HepG2 (cell line): ENCODE results near the gene CENPB. TPM values are rescaled to one million over a fixed set of nuclear protein-coding genes. Genes with fewer than 3 reads are reported as not detected.
A peak's percentile ranks its signal among the peaks of the same experiment; 100 is the strongest.

Source experiments
- HDAC1 ChIP-seq: sonication (generic); formaldehyde crosslinking; IDR thresholded peaks from 2 replicates; pipeline ENCODE4 v1.5.1; 2020; ENCODE audit warnings: mild to moderate bottlenecking, missing genetic modification reagents
- JARID2 ChIP-seq: sonication (generic); formaldehyde crosslinking; IDR thresholded peaks from 2 replicates; pipeline ENCODE4 v1.8.1; 2023; ENCODE audit warnings: missing genetic modification reagents, inconsistent platforms; ENCODE audit not compliant: insufficient replicate concordance
- NKX3-1 ChIP-seq: sonication (generic); formaldehyde crosslinking; IDR thresholded peaks from 2 replicates; pipeline ENCODE4 v1.5.0; 2020; ENCODE audit warnings: missing genetic modification reagents
- PRPF4 ChIP-seq: fragments of 200-400 bp; formaldehyde crosslinking; IDR thresholded peaks from 2 replicates; pipeline ENCODE4 v1.6.1; 2016; ENCODE audit warnings: low read length, low read depth; ENCODE audit not compliant: poor library complexity, severe bottlenecking
- SSRP1 ChIP-seq: IDR thresholded peaks from 2 replicates; pipeline ENCODE4 v1.6.1; 2016; ENCODE audit warnings: control low read depth
- TBL1XR1 ChIP-seq: fragments of 150-350 bp; IDR thresholded peaks from 2 replicates; pipeline ENCODE4 v1.6.1; 2014; ENCODE audit warnings: borderline replicate concordance, low read length; ENCODE audit not compliant: partially characterized antibody
- TMF1 ChIP-seq: sonication (generic); formaldehyde crosslinking; IDR thresholded peaks from 2 replicates; pipeline ENCODE4 v1.8.1; 2022; ENCODE audit warnings: low read depth, missing genetic modification reagents
- YEATS4 ChIP-seq: sonication (generic); formaldehyde crosslinking; IDR thresholded peaks from 2 replicates; pipeline ENCODE4 v1.4.0; 2020; ENCODE audit warnings: missing genetic modification reagents, borderline replicate concordance
- ZBTB7B ChIP-seq: sonication (generic); formaldehyde crosslinking; IDR thresholded peaks from 2 replicates; pipeline ENCODE4 v1.4.0; 2020; ENCODE audit warnings: missing genetic modification reagents
- ZFP62 ChIP-seq: sonication (generic); formaldehyde crosslinking; IDR thresholded peaks from 2 replicates; pipeline ENCODE4 v1.4.0; 2020; ENCODE audit warnings: missing genetic modification reagents
- ZFYVE20 ChIP-seq: sonication (generic); formaldehyde crosslinking; IDR thresholded peaks from 2 replicates; pipeline ENCODE4 v1.8.0; 2023; ENCODE audit warnings: low read depth, mild to moderate bottlenecking, moderate library complexity, missing genetic modification reagents, borderline replicate concordance
- ZNF264 ChIP-seq: sonication (generic); formaldehyde crosslinking; IDR thresholded peaks from 2 replicates; pipeline ENCODE4 v1.4.0; 2020; ENCODE audit warnings: missing genetic modification reagents
- ZNF329 ChIP-seq: sonication (generic); formaldehyde crosslinking; IDR thresholded peaks from 2 replicates; pipeline ENCODE4 v1.9.0; 2021; ENCODE audit warnings: low read depth, mild to moderate bottlenecking, missing genetic modification reagents
- ZNF557 ChIP-seq: sonication (generic); formaldehyde crosslinking; IDR thresholded peaks from 2 replicates; pipeline ENCODE4 v1.4.0; 2020; ENCODE audit warnings: missing genetic modification reagents
- ZNF605 ChIP-seq: sonication (generic); formaldehyde crosslinking; IDR thresholded peaks from 2 replicates; pipeline ENCODE4 v1.8.0; 2022; ENCODE audit warnings: mild to moderate bottlenecking, missing genetic modification reagents
- ZSCAN31 ChIP-seq: sonication (generic); formaldehyde crosslinking; IDR thresholded peaks from 2 replicates; pipeline ENCODE4 v1.5.0; 2020; ENCODE audit warnings: low read depth, mild to moderate bottlenecking, missing genetic modification reagents
- polyA plus RNA-seq, 8 experiments: library from polyadenylated mRNA; depleted of rRNA in 3 of 8; stranded (reverse) in 7 of 8; unstranded in 1 of 8; fragments of >200 nt; fragmentation: Illumina TruSeq in 4 of 8; extraction: Trizol in 4 of 8; gene quantifications; 2 replicates each; pipeline versions ENCODE4 v1.2.1 to v1.2.3, GENCODE V29; 2011 to 2016; ENCODE audit warnings: low read depth in 4 of 8, missing spikeins in 1 of 8, mixed read lengths in 1 of 8; ENCODE audit not compliant: insufficient read depth in 1 of 8
- total RNA-seq, 5 experiments: library from RNA; depleted of rRNA; stranded (reverse); fragments of >200 nt; fragmentation: Illumina TruSeq; extraction: Trizol; gene quantifications; 2 replicates each; pipeline ENCODE4 v1.2.3, GENCODE V29; 2016; ENCODE audit warnings: low read depth in 1 of 5
- TF ChIP-seq, protein P1 (sequence below): sonication (generic); formaldehyde crosslinking; IDR thresholded peaks from 2 replicates; pipeline ENCODE4 v1.4.0; 2020; ENCODE audit warnings: missing genetic modification reagents, borderline replicate concordance
- TF ChIP-seq, protein P2 (sequence below): sonication (generic); formaldehyde crosslinking; IDR thresholded peaks from 2 replicates; pipeline ENCODE4 v1.5.0; 2020; ENCODE audit warnings: mild to moderate bottlenecking, low read depth, missing genetic modification reagents, borderline replicate concordance
- TF ChIP-seq, protein P3 (sequence below): IDR thresholded peaks from 2 replicates; pipeline ENCODE4 v1.6.1; 2018; ENCODE audit warnings: missing genetic modification reagents
- TF ChIP-seq, protein P4 (sequence below): sonication (generic); formaldehyde crosslinking; IDR thresholded peaks from 2 replicates; pipeline ENCODE4 v1.5.1; 2020; ENCODE audit warnings: mild to moderate bottlenecking, moderate library complexity, missing genetic modification reagents
- TF ChIP-seq, protein P5 (sequence below): sonication (generic); formaldehyde crosslinking; IDR thresholded peaks from 2 replicates; pipeline ENCODE4 v1.4.0; 2020; ENCODE audit warnings: missing genetic modification reagents, borderline replicate concordance
- TF ChIP-seq, protein P6 (sequence below): IDR thresholded peaks from 2 replicates; pipeline ENCODE4 v1.6.1; 2012; ENCODE audit warnings: inconsistent platforms

Gene CENPB
- total and polyA plus RNA-seq, 2 of the 13 experiments (the other 11 are each of a cell fraction or from before 2014, with no cell fraction given) = 10.4 to 54.5 TPM

DNA sequence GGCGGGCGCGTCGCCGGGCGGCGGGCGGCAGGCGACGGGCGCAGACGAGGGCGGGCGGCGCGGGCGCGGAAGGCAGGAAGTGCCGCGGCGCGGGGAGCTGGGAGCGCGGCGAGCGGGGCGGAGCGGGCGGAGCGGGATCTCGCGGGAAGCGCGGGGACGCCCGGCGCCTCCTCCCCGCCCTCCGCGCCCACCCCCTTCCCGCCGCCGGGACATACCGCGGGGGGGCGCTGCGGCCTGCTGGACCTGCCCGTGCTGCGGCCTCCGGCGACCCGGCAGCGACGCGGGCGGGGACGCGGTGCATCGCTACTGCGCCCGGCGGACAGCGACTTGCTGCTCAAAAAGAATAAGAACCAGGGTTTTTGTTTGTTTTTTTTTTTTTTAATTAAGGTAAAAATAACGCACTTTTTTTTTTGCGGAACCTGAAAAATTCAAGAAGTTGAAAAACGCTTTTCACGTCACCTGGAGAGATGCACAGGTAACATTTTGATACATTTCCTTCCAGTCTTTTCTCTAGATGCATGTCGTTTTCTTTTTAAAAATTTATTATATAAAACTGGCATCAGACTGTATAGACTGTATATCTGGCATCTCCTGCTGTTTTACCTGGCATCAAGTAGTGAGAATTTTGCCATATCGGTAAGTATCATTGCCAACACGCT, at the start of gene CENPB (continued):
- TF ChIP-seq, protein P1, sequence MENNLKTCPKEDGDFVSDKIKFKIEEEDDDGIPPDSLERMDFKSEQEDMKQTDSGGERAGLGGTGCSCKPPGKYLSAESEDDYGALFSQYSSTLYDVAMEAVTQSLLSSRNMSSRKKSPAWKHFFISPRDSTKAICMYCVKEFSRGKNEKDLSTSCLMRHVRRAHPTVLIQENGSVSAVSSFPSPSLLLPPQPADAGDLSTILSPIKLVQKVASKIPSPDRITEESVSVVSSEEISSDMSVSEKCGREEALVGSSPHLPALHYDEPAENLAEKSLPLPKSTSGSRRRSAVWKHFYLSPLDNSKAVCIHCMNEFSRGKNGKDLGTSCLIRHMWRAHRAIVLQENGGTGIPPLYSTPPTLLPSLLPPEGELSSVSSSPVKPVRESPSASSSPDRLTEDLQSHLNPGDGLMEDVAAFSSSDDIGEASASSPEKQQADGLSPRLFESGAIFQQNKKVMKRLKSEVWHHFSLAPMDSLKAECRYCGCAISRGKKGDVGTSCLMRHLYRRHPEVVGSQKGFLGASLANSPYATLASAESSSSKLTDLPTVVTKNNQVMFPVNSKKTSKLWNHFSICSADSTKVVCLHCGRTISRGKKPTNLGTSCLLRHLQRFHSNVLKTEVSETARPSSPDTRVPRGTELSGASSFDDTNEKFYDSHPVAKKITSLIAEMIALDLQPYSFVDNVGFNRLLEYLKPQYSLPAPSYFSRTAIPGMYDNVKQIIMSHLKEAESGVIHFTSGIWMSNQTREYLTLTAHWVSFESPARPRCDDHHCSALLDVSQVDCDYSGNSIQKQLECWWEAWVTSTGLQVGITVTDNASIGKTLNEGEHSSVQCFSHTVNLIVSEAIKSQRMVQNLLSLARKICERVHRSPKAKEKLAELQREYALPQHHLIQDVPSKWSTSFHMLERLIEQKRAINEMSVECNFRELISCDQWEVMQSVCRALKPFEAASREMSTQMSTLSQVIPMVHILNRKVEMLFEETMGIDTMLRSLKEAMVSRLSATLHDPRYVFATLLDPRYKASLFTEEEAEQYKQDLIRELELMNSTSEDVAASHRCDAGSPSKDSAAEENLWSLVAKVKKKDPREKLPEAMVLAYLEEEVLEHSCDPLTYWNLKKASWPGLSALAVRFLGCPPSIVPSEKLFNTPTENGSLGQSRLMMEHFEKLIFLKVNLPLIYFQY (CRISPR knock-in tag) = peak; percentile 49
- TF ChIP-seq TMF1 (no peak), SSRP1 (CRISPR knock-in tag) (no peak), PRPF4 (no peak), ZSCAN31 (CRISPR knock-in tag) (peak; percentile 88), ZNF605 (no peak), ZFYVE20 (CRISPR knock-in tag) (no peak), ZFP62 (no peak), ZNF557 (CRISPR knock-in tag) (no peak), JARID2 (CRISPR knock-in tag) (no peak), HDAC1 (peak; percentile 43; the same call in 1 of the 2 replicates), ZNF264 (CRISPR knock-in tag) (no peak), ZNF329 (CRISPR knock-in tag) (no peak), TBL1XR1 (no peak), YEATS4 (CRISPR knock-in tag) (peak; percentile 76), NKX3-1 (no peak), ZBTB7B (CRISPR knock-in tag) (0 out of 2 replicates have a peak, but pooled peaks have one; percentile 31)
- TF ChIP-seq, protein P2, sequence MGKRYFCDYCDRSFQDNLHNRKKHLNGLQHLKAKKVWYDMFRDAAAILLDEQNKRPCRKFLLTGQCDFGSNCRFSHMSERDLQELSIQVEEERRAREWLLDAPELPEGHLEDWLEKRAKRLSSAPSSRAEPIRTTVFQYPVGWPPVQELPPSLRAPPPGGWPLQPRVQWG = no peak
- TF ChIP-seq, protein P3, sequence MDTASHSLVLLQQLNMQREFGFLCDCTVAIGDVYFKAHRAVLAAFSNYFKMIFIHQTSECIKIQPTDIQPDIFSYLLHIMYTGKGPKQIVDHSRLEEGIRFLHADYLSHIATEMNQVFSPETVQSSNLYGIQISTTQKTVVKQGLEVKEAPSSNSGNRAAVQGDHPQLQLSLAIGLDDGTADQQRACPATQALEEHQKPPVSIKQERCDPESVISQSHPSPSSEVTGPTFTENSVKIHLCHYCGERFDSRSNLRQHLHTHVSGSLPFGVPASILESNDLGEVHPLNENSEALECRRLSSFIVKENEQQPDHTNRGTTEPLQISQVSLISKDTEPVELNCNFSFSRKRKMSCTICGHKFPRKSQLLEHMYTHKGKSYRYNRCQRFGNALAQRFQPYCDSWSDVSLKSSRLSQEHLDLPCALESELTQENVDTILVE = peak; percentile 49
- TF ChIP-seq, protein P4, sequence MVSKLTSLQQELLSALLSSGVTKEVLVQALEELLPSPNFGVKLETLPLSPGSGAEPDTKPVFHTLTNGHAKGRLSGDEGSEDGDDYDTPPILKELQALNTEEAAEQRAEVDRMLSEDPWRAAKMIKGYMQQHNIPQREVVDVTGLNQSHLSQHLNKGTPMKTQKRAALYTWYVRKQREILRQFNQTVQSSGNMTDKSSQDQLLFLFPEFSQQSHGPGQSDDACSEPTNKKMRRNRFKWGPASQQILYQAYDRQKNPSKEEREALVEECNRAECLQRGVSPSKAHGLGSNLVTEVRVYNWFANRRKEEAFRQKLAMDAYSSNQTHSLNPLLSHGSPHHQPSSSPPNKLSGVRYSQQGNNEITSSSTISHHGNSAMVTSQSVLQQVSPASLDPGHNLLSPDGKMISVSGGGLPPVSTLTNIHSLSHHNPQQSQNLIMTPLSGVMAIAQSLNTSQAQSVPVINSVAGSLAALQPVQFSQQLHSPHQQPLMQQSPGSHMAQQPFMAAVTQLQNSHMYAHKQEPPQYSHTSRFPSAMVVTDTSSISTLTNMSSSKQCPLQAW (CRISPR knock-in tag) = no peak
- TF ChIP-seq, protein P5, sequence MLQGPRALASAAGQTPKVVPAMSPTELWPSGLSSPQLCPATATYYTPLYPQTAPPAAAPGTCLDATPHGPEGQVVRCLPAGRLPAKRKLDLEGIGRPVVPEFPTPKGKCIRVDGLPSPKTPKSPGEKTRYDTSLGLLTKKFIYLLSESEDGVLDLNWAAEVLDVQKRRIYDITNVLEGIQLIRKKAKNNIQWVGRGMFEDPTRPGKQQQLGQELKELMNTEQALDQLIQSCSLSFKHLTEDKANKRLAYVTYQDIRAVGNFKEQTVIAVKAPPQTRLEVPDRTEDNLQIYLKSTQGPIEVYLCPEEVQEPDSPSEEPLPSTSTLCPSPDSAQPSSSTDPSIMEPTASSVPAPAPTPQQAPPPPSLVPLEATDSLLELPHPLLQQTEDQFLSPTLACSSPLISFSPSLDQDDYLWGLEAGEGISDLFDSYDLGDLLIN = no peak
- TF ChIP-seq, protein P6, sequence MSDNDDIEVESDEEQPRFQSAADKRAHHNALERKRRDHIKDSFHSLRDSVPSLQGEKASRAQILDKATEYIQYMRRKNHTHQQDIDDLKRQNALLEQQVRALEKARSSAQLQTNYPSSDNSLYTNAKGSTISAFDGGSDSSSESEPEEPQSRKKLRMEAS = peak; percentile 79; the same call in 1 of the 2 replicates
